DOHH2 (cell line): Measurements from ENCODE around the gene AMPH.

Experiments used
- CTCF ChIP-seq: fragments of 200-600 bp; sonication (generic); IDR thresholded peaks from one replicate; pipeline ENCODE4 v1.5.1; 2014; ENCODE audit warnings: antibody characterized with exemption, mild to moderate bottlenecking, low read depth, low read length; ENCODE audit not compliant: poor library complexity, severe bottlenecking
- EZH2phosphoT487 ChIP-seq: fragments of 200-600 bp; sonication (generic); IDR thresholded peaks from 2 replicates; pipeline ENCODE4 v1.6.1; 2017; ENCODE audit warnings: borderline replicate concordance, mild to moderate bottlenecking, antibody characterized with exemption, low read length, moderate library complexity, mixed read lengths

GRCh38 chr7:38367301-38367890, 263.8 kb downstream of the AMPH start:
- TF ChIP-seq CTCF (no peak), EZH2phosphoT487 (no peak)
